Liver (tissue), 9 donors: ENCODE results near the gene ABHD3. TPM values are rescaled to one million over a fixed set of nuclear protein-coding genes. Genes with fewer than 3 reads are reported as not detected.

Experiments
- DNase-seq: peaks from one replicate; pipeline ENCODE4 v3.0.0-alpha.2; 2017; ENCODE audit warnings: low spot score
- H3K27ac ChIP-seq, 2 donors: one replicate each; pipeline ENCODE4 v1.7.0; 2013; ENCODE audit warnings: inconsistent platforms in 2 of 2, low read length in 2 of 2, control low read depth in 1 of 2, low read depth in 1 of 2, mild to moderate bottlenecking in 1 of 2
- H3K27me3 ChIP-seq, 4 donors: one replicate each; pipeline versions ENCODE4 v1.6.1 to v1.7.0; 2013; ENCODE audit warnings: low read length in 3 of 4, inconsistent platforms in 1 of 4, mild to moderate bottlenecking in 1 of 4, moderate library complexity in 1 of 4; ENCODE audit not compliant: control insufficient read depth in 4 of 4, insufficient read depth in 4 of 4
- H3K36me3 ChIP-seq, 4 donors: one replicate each; pipeline versions ENCODE4 v1.6.1 to v1.7.0; 2013; ENCODE audit warnings: low read length in 3 of 4, mild to moderate bottlenecking in 3 of 4, low read depth in 1 of 4, moderate library complexity in 1 of 4; ENCODE audit not compliant: control insufficient read depth in 4 of 4, insufficient read depth in 3 of 4
- H3K4me1 ChIP-seq, 4 donors: one replicate each; pipeline versions ENCODE4 v1.6.1 to v1.7.0; 2013; ENCODE audit warnings: low read length in 3 of 4, mild to moderate bottlenecking in 3 of 4, moderate library complexity in 1 of 4; ENCODE audit not compliant: control insufficient read depth in 4 of 4, insufficient read depth in 4 of 4
- H3K4me3 ChIP-seq, 3 donors: one replicate each; pipeline versions ENCODE4 v1.6.1 to v1.7.0; 2013; ENCODE audit warnings: low read length in 3 of 3, control low read depth in 1 of 3, low read depth in 1 of 3, mild to moderate bottlenecking in 1 of 3
- H3K9ac ChIP-seq, 2 donors: one replicate each; pipeline ENCODE4 v1.7.0; 2013; ENCODE audit warnings: low read length in 2 of 2, mild to moderate bottlenecking in 2 of 2, moderate library complexity in 2 of 2, control low read depth in 1 of 2, low read depth in 1 of 2
- H3K9me3 ChIP-seq, 4 donors: one replicate each; pipeline versions ENCODE4 v1.6.1 to v1.7.0; 2013; ENCODE audit warnings: low read length in 3 of 4; ENCODE audit not compliant: control insufficient read depth in 4 of 4
- CTCF ChIP-seq: fragments of 150-350 bp; IDR thresholded peaks from 2 replicates; pipeline ENCODE4 v1.5.1; 2017; ENCODE audit warnings: improper control_type of control experiment, low read depth, low read length; ENCODE audit not compliant: missing input control
- EGR1 ChIP-seq, 2 donors: IDR thresholded peaks; 2 replicates each; pipeline ENCODE4 v1.6.1; 2016 to 2018; ENCODE audit warnings: antibody characterized with exemption in 2 of 2, low read depth in 2 of 2
- FOXA1 ChIP-seq: IDR thresholded peaks from 2 replicates; pipeline ENCODE4 v1.6.1; 2016; ENCODE audit warnings: antibody characterized with exemption
- FOXA2 ChIP-seq: IDR thresholded peaks from 2 replicates; pipeline ENCODE4 v1.6.1; 2016; ENCODE audit warnings: antibody characterized with exemption
- GABPA ChIP-seq, 2 donors: IDR thresholded peaks in 1 of 2; conservative IDR thresholded peaks in 1 of 2; 2 replicates each; pipeline ENCODE4 v1.6.1; 2016; ENCODE audit warnings: antibody characterized with exemption in 2 of 2, mild to moderate bottlenecking in 1 of 2, moderate library complexity in 1 of 2
- HNF4A ChIP-seq, 2 donors: conservative IDR thresholded peaks; 2 replicates each; pipeline ENCODE4 v1.6.1; 2016; ENCODE audit warnings: antibody characterized with exemption in 2 of 2, mild to moderate bottlenecking in 2 of 2
- HNF4G ChIP-seq: IDR thresholded peaks from 2 replicates; pipeline ENCODE4 v1.6.1; 2016; ENCODE audit warnings: antibody characterized with exemption
- JUND ChIP-seq, 2 donors: IDR thresholded peaks; 2 replicates each; pipeline ENCODE4 v1.6.1; 2016; ENCODE audit warnings: antibody characterized with exemption in 2 of 2
- MAX ChIP-seq: IDR thresholded peaks from 2 replicates; pipeline ENCODE4 v1.6.1; 2016; ENCODE audit warnings: antibody characterized with exemption
- NR2F2 ChIP-seq: IDR thresholded peaks from 2 replicates; pipeline ENCODE4 v1.6.1; 2016; ENCODE audit warnings: antibody characterized with exemption
- REST ChIP-seq: IDR thresholded peaks from 2 replicates; pipeline ENCODE4 v1.6.1; 2016; ENCODE audit warnings: antibody characterized with exemption, mild to moderate bottlenecking
- TAF1 ChIP-seq: conservative IDR thresholded peaks from 2 replicates; pipeline ENCODE4 v1.6.1; 2016; ENCODE audit warnings: antibody characterized with exemption, mild to moderate bottlenecking
- YY1 ChIP-seq: IDR thresholded peaks from 2 replicates; pipeline ENCODE4 v1.6.1; 2016; ENCODE audit warnings: antibody characterized with exemption, mild to moderate bottlenecking
- ZBTB33 ChIP-seq: IDR thresholded peaks from 2 replicates; pipeline ENCODE4 v1.6.1; 2016; ENCODE audit warnings: antibody characterized with exemption
- WGBS: extraction: QIAGEN DNeasy Blood & Tissue Kit; methylation state at CpG from one replicate; pipeline ENCODE4 v1.1.7; 2013; 5-methylcytosine and 5-hydroxymethylcytosine counted together
- polyA plus RNA-seq, 2 donors: library from polyadenylated mRNA; stranded (reverse) in 1 of 2; unstranded in 1 of 2; fragments of 200-250 nt in 1 of 2; fragments of >200 nt in 1 of 2; fragmentation: Nextera tagmentation in 1 of 2; extraction: Ambion mirVana in 1 of 2; gene quantifications; one replicate each; pipeline versions ENCODE4 v1.2.1 to v1.2.3, GENCODE V29; 2013 to 2015
- total RNA-seq, 2 donors: library from RNA; depleted of rRNA; stranded (reverse); fragments of >200 nt; gene quantifications; one replicate each; pipeline ENCODE4 v1.2.3, GENCODE V29; 2014
- donor health status: healthy.
- donor health status: healthy.
- donor health status: healthy.
- donor health status: healthy.
- donor health status: healthy.

Gene ABHD3
- total and polyA plus RNA-seq, 4 donors, result 20.0 to 48.9 (median 33.2) TPM

DNA sequence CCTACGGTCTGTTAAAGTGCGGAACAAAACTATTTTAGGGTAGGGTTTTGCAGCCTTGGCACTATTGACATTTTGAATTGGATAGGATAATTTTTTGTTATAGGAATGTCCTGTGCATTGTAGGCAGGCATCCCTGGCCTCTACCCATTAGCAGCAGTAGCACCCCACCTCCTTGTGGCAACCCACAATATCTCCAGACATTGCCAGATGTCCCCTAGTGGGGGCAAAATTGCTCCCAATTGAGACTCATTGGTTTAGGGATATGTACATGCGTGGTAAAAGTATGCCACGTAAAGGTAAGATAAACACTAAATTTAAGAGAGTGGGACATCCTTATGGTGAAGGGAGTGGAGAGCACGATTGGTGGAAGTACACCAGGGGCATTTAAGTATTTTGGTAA, 40.7 kb upstream of the ABHD3 start:
- no peak overlapping the region for H3K27ac ChIP-seq
- 96% methylated on average over 5 of the region's 5 CpGs for WGBS
- DNase-seq, result no peak
- H3K9me3 ChIP-seq, result no peaks in the 10 kb centered on the region
- TF ChIP-seq TAF1 (no peak), ZBTB33 (no peak)
- no peaks in the 10 kb centered on the region for H3K27me3 ChIP-seq
- no peak overlapping the region for H3K9ac ChIP-seq
- no peak overlapping the region for H3K4me3 ChIP-seq
- peaks cover 2 to 11% (median 6%) of the 10 kb centered on the region in 4 donors for H3K4me1 ChIP-seq
- H3K36me3 ChIP-seq, result no peaks in the 10 kb centered on the region

- Histone ChIP-seq H3K9ac (no peak overlapping the region), H3K4me1 (peaks cover 2 to 16% (median 11%) of the 10 kb centered on the region in 4 donors), H3K9me3 (no peaks in the 10 kb centered on the region), H3K27me3 (no peaks in the 10 kb centered on the region), H3K4me3 (no peak overlapping the region), H3K27ac (no peak overlapping the region), H3K36me3 (no peaks in the 10 kb centered on the region)
- DNase-seq, result no peak
- no peak for TF ChIP-seq REST
- no peak for TF ChIP-seq NR2F2
- TF ChIP-seq FOXA1, result no peak
- no peak for TF ChIP-seq FOXA2
- TF ChIP-seq TAF1, result no peak
- no peak for TF ChIP-seq GABPA (IDR thresholded peaks at IDR 0.05 in 1 of 2, conservative IDR thresholded peaks at IDR 0.05 in 1 of 2)
- no peak for TF ChIP-seq JUND (IDR thresholded peaks at IDR 0.05)
- no peak for TF ChIP-seq EGR1 (IDR thresholded peaks at IDR 0.05; ENCODE audit: low read depth in 2 of 2)
- no peak for TF ChIP-seq HNF4A (conservative IDR thresholded peaks at IDR 0.05)
- TF ChIP-seq YY1, result no peak
- TF ChIP-seq MAX, result no peak
- no peak for TF ChIP-seq ZBTB33
- no peak for TF ChIP-seq HNF4G
- TF ChIP-seq CTCF, result no peak
- 86% methylated on average over 7 of the region's 7 CpGs for WGBS
Observed at GRCh38 chr18:21743166-21743832, 38.7 kb upstream of the ABHD3 start.
